Erythroblast (primary cell): ENCODE data around the gene UBE2O.

Experiments
- GATA1 ChIP-seq: IDR thresholded peaks from 2 replicates; pipeline ENCODE4 v1.6.1; 2011; ENCODE audit warnings: low read depth, mild to moderate bottlenecking, control low read depth, low read length, moderate library complexity
- POLR2A ChIP-seq: IDR thresholded peaks from 2 replicates; pipeline ENCODE4 v1.6.1; 2011; ENCODE audit warnings: mild to moderate bottlenecking, low read length

- TF ChIP-seq POLR2A (no peak), GATA1 (no peak)
Observed at GRCh38 chr17:76496464-76496863, 43.5 kb upstream of the UBE2O start.
